Measurements from ENCODE around the gene CPN1. TPM values are rescaled to one million over a fixed set of nuclear protein-coding genes. Genes with fewer than 3 reads are reported as not detected.
"Not testable (repeated sequence)": the region's sequence is repeated elsewhere in the genome, so short reads cannot be mapped to it uniquely, and the experiment has no call there.

The CPN1 gene
- total and polyA plus RNA-seq, 5 donors from 2014 or later, result not detected

DNA sequence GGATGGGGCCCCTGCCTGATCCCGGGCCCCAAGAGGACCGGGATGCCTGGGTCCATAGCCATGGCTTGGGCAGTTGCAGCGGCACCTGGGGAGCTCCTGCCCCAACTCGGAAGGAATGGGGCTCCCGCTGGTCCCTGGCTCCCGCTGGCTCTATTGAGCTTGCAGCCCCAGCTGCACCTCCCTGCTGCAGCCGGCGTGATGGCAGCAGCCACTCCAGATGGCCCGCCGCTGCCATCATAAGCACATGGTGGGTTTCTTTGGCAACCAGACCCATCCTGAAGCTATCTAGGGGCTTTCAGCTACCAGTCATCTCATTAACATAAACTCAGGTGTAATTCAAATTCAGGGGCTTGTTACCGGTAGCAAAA is 60.8 kb downstream of the CPN1 start:
- H3K9me3 ChIP-seq (ENCODE audit: control insufficient read depth in 2 of 2, low read length in 2 of 2), result no peaks in the 10 kb centered on the region
- no peak overlapping the region for H3K4me3 ChIP-seq (ENCODE audit: low read depth, low read length)
- peaks cover 2% of the 10 kb centered on the region for H3K27me3 ChIP-seq (ENCODE audit: control insufficient read depth, insufficient read depth, low read length)
- H3K27ac Mint-ChIP-seq, result no peak overlapping the region
- H3K4me1 ChIP-seq (ENCODE audit: control insufficient read depth, insufficient read depth, low read length, poor library complexity, severe bottlenecking), result no peaks in the 10 kb centered on the region
- H3K4me3 Mint-ChIP-seq, result no peak overlapping the region
- no peak overlapping the region for H3K27ac ChIP-seq (ENCODE audit: insufficient read depth, low read length, poor library complexity, severe bottlenecking)
- peaks cover 0 to 6% (median under 1%) of the 10 kb centered on the region in 4 donors for H3K4me1 Mint-ChIP-seq
- DNase-seq (no peak), ATAC-seq (ENCODE audit: low read depth in 2 of 2) (no peak)
- H3K36me3 ChIP-seq (ENCODE audit: control insufficient read depth, insufficient read depth, low read length), result no peaks in the 10 kb centered on the region
- no peaks in the 10 kb centered on the region for H3K36me3 Mint-ChIP-seq
- peaks cover 24% of the 10 kb centered on the region for H3K27me3 Mint-ChIP-seq
- no peaks in the 10 kb centered on the region for H3K9me3 Mint-ChIP-seq

DNA sequence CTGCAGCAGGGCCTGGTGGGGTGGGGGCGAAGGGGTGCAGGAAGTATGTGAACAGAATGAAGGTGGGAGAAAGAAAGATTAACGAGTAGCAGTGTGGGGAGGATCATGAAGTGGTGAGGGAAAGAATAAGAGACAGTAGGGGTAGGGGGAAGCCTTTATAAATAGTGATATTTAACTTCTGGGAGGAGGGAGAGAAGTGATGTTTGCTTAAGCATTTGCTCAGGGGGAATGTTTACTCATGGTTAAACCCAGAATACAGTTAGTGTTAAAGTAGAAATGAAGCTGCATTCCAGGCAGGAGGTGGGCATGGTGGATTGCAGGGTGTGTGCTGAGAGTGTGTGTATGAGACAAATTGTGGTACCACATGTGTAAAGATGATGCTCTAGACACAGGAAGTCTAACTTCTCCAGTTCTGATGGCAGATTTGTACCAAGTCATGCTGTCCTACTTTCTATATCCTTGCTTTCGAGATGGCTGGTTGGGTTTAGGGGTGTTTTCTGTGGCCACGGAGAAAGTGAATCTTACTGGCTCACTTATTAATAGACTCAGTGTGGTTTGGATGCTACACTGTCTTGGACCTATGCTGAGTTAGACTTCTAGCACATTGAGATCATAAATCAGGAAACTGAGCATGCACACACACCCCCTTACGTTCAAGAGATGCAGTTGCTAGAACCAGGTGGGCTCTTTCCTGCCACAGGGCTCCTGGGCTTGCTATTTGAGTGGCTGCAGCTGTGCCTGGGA is 61.4 kb downstream of the CPN1 start:
- Histone ChIP-seq H3K27ac (ENCODE audit: insufficient read depth, low read length, poor library complexity, severe bottlenecking) (no peak overlapping the region), H3K9me3 (ENCODE audit: control insufficient read depth in 2 of 2, low read length in 2 of 2) (no peaks in the 10 kb centered on the region), H3K36me3 (ENCODE audit: control insufficient read depth, insufficient read depth, low read length) (no peaks in the 10 kb centered on the region), H3K4me1 (ENCODE audit: control insufficient read depth, insufficient read depth, low read length, poor library complexity, severe bottlenecking) (no peaks in the 10 kb centered on the region), H3K27me3 (ENCODE audit: control insufficient read depth, insufficient read depth, low read length) (peaks cover 2% of the 10 kb centered on the region), H3K4me3 (ENCODE audit: low read depth, low read length) (no peak overlapping the region)
- Mint-ChIP-seq H3K4me3 (no peak overlapping the region), H3K27me3 (peaks cover 22% of the 10 kb centered on the region), H3K9me3 (no peaks in the 10 kb centered on the region), H3K27ac (no peak overlapping the region), H3K36me3 (no peaks in the 10 kb centered on the region), H3K4me1 (peaks cover 0 to 6% (median under 1%) of the 10 kb centered on the region in 4 donors)
- peak in 1 of 3 donors; percentile 24 for DNase-seq
- peak; percentile 22 to 31 for ATAC-seq (ENCODE audit: low read depth in 2 of 2)

GRCh38 chr10:100019787-100020141 is 61.9 kb downstream of the CPN1 start:
- Histone ChIP-seq H3K36me3 (ENCODE audit: control insufficient read depth, insufficient read depth, low read length) (no peaks in the 10 kb centered on the region), H3K4me1 (ENCODE audit: control insufficient read depth, insufficient read depth, low read length, poor library complexity, severe bottlenecking) (no peaks in the 10 kb centered on the region), H3K27ac (ENCODE audit: insufficient read depth, low read length, poor library complexity, severe bottlenecking) (no peak overlapping the region), H3K27me3 (ENCODE audit: control insufficient read depth, insufficient read depth, low read length) (peaks cover 2% of the 10 kb centered on the region), H3K4me3 (ENCODE audit: low read depth, low read length) (no peak overlapping the region), H3K9me3 (ENCODE audit: control insufficient read depth in 2 of 2, low read length in 2 of 2) (no peaks in the 10 kb centered on the region)
- no peak overlapping the region for H3K4me3 Mint-ChIP-seq
- H3K27ac Mint-ChIP-seq, result no peak overlapping the region
- no peaks in the 10 kb centered on the region for H3K9me3 Mint-ChIP-seq
- DNase-seq (no peak), ATAC-seq (ENCODE audit: low read depth in 2 of 2) (no peak)
- peaks cover 0 to 6% (median under 1%) of the 10 kb centered on the region in 4 donors for H3K4me1 Mint-ChIP-seq
- H3K27me3 Mint-ChIP-seq, result peaks cover 17% of the 10 kb centered on the region
- no peaks in the 10 kb centered on the region for H3K36me3 Mint-ChIP-seq

- Mint-ChIP-seq H3K27me3 (peaks cover 21% of the 10 kb centered on the region), H3K9me3 (no peaks in the 10 kb centered on the region), H3K4me1 (peaks cover 0 to 22% (median 13%) of the 10 kb centered on the region in 4 donors), H3K27ac (peak overlapping the region in 2 of 3 donors; percentile 15 to 17), H3K4me3 (no peak overlapping the region), H3K36me3 (no peaks in the 10 kb centered on the region)
- ATAC-seq (ENCODE audit: low read depth in 2 of 2), result no peak
- Histone ChIP-seq H3K27me3 (ENCODE audit: control insufficient read depth, insufficient read depth, low read length) (peaks cover 2% of the 10 kb centered on the region), H3K4me3 (ENCODE audit: low read depth, low read length) (no peak overlapping the region), H3K36me3 (ENCODE audit: control insufficient read depth, insufficient read depth, low read length) (no peaks in the 10 kb centered on the region), H3K9me3 (ENCODE audit: control insufficient read depth in 2 of 2, low read length in 2 of 2) (no peaks in the 10 kb centered on the region), H3K27ac (ENCODE audit: insufficient read depth, low read length, poor library complexity, severe bottlenecking) (no peak overlapping the region), H3K4me1 (ENCODE audit: control insufficient read depth, insufficient read depth, low read length, poor library complexity, severe bottlenecking) (peaks cover 8% of the 10 kb centered on the region)
- DNase-seq, result no peak
Observed at GRCh38 chr10:100014071-100014762, 67.5 kb downstream of the CPN1 start.

- Mint-ChIP-seq H3K4me3 (peak overlapping the region in 1 of 4 donors; percentile 17), H3K9me3 (no peaks in the 10 kb centered on the region), H3K27ac (peak overlapping the region in 1 of 3 donors; percentile 17), H3K27me3 (peaks cover 25% of the 10 kb centered on the region), H3K4me1 (peaks cover 4 to 28% (median 18%) of the 10 kb centered on the region in 4 donors), H3K36me3 (no peaks in the 10 kb centered on the region)
- peaks cover 14% of the 10 kb centered on the region for H3K4me1 ChIP-seq (ENCODE audit: control insufficient read depth, insufficient read depth, low read length, poor library complexity, severe bottlenecking)
- no peaks in the 10 kb centered on the region for H3K9me3 ChIP-seq (ENCODE audit: control insufficient read depth in 2 of 2, low read length in 2 of 2)
- H3K27ac ChIP-seq (ENCODE audit: insufficient read depth, low read length, poor library complexity, severe bottlenecking), result no peak overlapping the region
- DNase-seq, result no peak
- no peak overlapping the region for H3K4me3 ChIP-seq (ENCODE audit: low read depth, low read length)
- no peaks in the 10 kb centered on the region for H3K36me3 ChIP-seq (ENCODE audit: control insufficient read depth, insufficient read depth, low read length)
- ATAC-seq (ENCODE audit: low read depth in 2 of 2), result no peak
- H3K27me3 ChIP-seq (ENCODE audit: control insufficient read depth, insufficient read depth, low read length), result peaks cover 2% of the 10 kb centered on the region
Observed at GRCh38 chr10:100013621-100014020, 68.0 kb downstream of the CPN1 start.

DNA sequence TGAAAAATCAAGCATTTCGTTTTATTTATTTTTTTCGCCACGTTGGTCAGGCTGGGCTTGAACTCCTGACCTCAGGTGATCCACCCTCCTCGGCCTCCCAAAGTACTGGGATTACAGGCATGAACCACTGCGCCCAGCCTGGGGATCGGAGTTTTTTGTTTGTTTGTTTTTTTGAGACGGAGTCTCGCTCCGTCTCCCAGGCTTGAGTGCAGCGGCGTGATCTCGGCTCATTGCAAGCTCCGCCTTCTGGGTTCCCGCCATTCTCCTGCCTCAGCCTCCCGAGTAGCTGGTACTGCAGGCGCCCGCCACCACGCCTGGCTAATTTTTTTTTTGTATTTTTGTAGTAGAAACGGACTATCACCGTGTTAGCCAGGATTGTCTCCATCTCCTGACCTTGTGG is 69.8 kb downstream of the CPN1 start:
- H3K4me1 ChIP-seq (ENCODE audit: control insufficient read depth, insufficient read depth, low read length, poor library complexity, severe bottlenecking), result peaks cover 18% of the 10 kb centered on the region
- H3K9me3 ChIP-seq (ENCODE audit: control insufficient read depth in 2 of 2, low read length in 2 of 2); H3K27me3 ChIP-seq (ENCODE audit: control insufficient read depth, insufficient read depth, low read length); H3K4me3 ChIP-seq (ENCODE audit: low read depth, low read length); H3K36me3 Mint-ChIP-seq; DNase-seq; H3K36me3 ChIP-seq (ENCODE audit: control insufficient read depth, insufficient read depth, low read length); H3K27ac Mint-ChIP-seq; ATAC-seq (ENCODE audit: low read depth in 2 of 2); H3K27ac ChIP-seq (ENCODE audit: insufficient read depth, low read length, poor library complexity, severe bottlenecking); H3K9me3 Mint-ChIP-seq: not testable (repeated sequence)
- H3K27me3 Mint-ChIP-seq, result peaks cover 29% of the 10 kb centered on the region
- H3K4me3 Mint-ChIP-seq, result peak overlapping the region in 1 of 4 donors; percentile 72
- peaks cover 9 to 43% (median 24%) of the 10 kb centered on the region in 4 donors for H3K4me1 Mint-ChIP-seq

GRCh38 chr10:100009793-100010676 is 71.6 kb downstream of the CPN1 start, which contains the start of gene DNMBP:
Gene DNMBP (minus strand): TSS chr10:100009947. CDS start chr10:99972124, 37,823 bp downstream.
- peaks cover 35% of the 10 kb centered on the region for H3K27me3 Mint-ChIP-seq
- Histone ChIP-seq H3K4me1 (ENCODE audit: control insufficient read depth, insufficient read depth, low read length, poor library complexity, severe bottlenecking) (peaks cover 18% of the 10 kb centered on the region), H3K4me3 (ENCODE audit: low read depth, low read length) (peak within 1 kb of the TSS; percentile 85), H3K36me3 (ENCODE audit: control insufficient read depth, insufficient read depth, low read length) (no peaks in the 10 kb centered on the region), H3K27ac (ENCODE audit: insufficient read depth, low read length, poor library complexity, severe bottlenecking) (peak within 1 kb of the TSS; percentile 8), H3K27me3 (ENCODE audit: control insufficient read depth, insufficient read depth, low read length) (peaks cover 2% of the 10 kb centered on the region), H3K9me3 (ENCODE audit: control insufficient read depth in 2 of 2, low read length in 2 of 2) (no peaks in the 10 kb centered on the region)
- no peaks in the 10 kb centered on the region for H3K36me3 Mint-ChIP-seq
- H3K4me3 Mint-ChIP-seq, result peak within 1 kb of the TSS; percentile 86 to 97 (median 92)
- peaks cover 0 to 1% (median 0%) of the 10 kb centered on the region in 7 donors for H3K9me3 Mint-ChIP-seq
- peak within 1 kb of the TSS; percentile 52 to 92 (median 91) for H3K27ac Mint-ChIP-seq
- ATAC-seq (ENCODE audit: low read depth in 2 of 2) (peak; percentile 91 to 93), DNase-seq (peak; percentile 61 to 89 (median 73))
- peaks cover 9 to 50% (median 24%) of the 10 kb centered on the region in 4 donors for H3K4me1 Mint-ChIP-seq

Data from CD4-positive, CD25-positive, alpha-beta regulatory T cell (primary cell).